ENCODE results near the gene EPX. TPM values are rescaled to one million over a fixed set of nuclear protein-coding genes. Genes with fewer than 3 reads are reported as not detected.

Gene EPX
- total and polyA plus RNA-seq, 2 of the 4 experiments (the other 2 are of a cell fraction), result not detected

- H3K27me3 ChIP-seq (ENCODE audit: control insufficient read depth, insufficient read depth, low read length), result peaks cover 2% of the 10 kb centered on the region; the same call in 1 of the 2 replicates
- no peaks in the 10 kb centered on the region for H3K79me1 ChIP-seq (ENCODE audit: low read depth in 1 of 2, low read length in 2 of 2)
- no peak within 1 kb of the TSS for H3K4me3 ChIP-seq (ENCODE audit: insufficient read depth, low read depth, low read length)
- ATAC-seq (ENCODE audit: low read depth) (no peak), DNase-seq (no peak)
- no peak within 1 kb of the TSS for H3K27ac ChIP-seq (ENCODE audit: insufficient read depth, low read length)
- H4K20me1 ChIP-seq (ENCODE audit: insufficient read depth, low read length), result no peaks in the 10 kb centered on the region
- no CpG with 5 or more reads among the region's 6 CpGs for WGBS, 2 experiments (ENCODE audit: extremely low coverage in 2 of 2, insufficient read length in 1 of 2)
- no peaks in the 10 kb centered on the region for H3K4me1 ChIP-seq (ENCODE audit: control insufficient read depth, insufficient read depth, low read length)
- ChIA-PET POLR2A (ENCODE audit: unreplicated experiment) (no interaction called here), CTCF (no interaction called here)
- intact Hi-C loops (cut with micrococcal nuclease) (no loop called here), dilution Hi-C loops (cut with HindIII; ENCODE audit: low sequenced_read_pairs, unreplicated experiment) (no loop called here), in situ Hi-C loops (cut with MboI; ENCODE audit: low sequenced_read_pairs) (no loop called here)
- no peaks in the 10 kb centered on the region for H3K36me3 ChIP-seq (ENCODE audit: control insufficient read depth, insufficient read depth, low read length)
- H3K56ac ChIP-seq (ENCODE audit: extremely low read depth, insufficient read depth, low read length), result no peak within 1 kb of the TSS
- H4K8ac ChIP-seq (ENCODE audit: low read depth in 2 of 2, low read length in 2 of 2), result no peak within 1 kb of the TSS
- H3K9ac ChIP-seq (ENCODE audit: low read depth, low read length), result no peak within 1 kb of the TSS
- no peak within 1 kb of the TSS for H2BK120ac ChIP-seq (ENCODE audit: low read depth, low read length)
- no peak within 1 kb of the TSS for H2BK20ac ChIP-seq (ENCODE audit: low read depth, low read length)
- H3K9me1 ChIP-seq (ENCODE audit: insufficient read depth, low read length), result no peaks in the 10 kb centered on the region
- no peak within 1 kb of the TSS for H3K14ac ChIP-seq (replicated peaks; ENCODE audit: low read depth, low read length)
- H3K23ac ChIP-seq (ENCODE audit: low read depth, low read length), result no peak within 1 kb of the TSS
- no peak within 1 kb of the TSS for H3K4me2 ChIP-seq (ENCODE audit: low read depth, low read length)
- no peak within 1 kb of the TSS for H2AK9ac ChIP-seq (replicated peaks; ENCODE audit: low read depth, low read length, poor library complexity)
- no peak within 1 kb of the TSS for H2BK5ac ChIP-seq (ENCODE audit: low read depth, low read length, poor library complexity, severe bottlenecking)
- H2BK15ac ChIP-seq (ENCODE audit: low read depth, low read length), result no peak within 1 kb of the TSS
- no peak within 1 kb of the TSS for H2AFZ ChIP-seq (replicated peaks; ENCODE audit: low read length, poor library complexity)
- H3K9me3 ChIP-seq (ENCODE audit: control insufficient read depth, insufficient read depth, low read length), result no peaks in the 10 kb centered on the region
- no peak within 1 kb of the TSS for H4K5ac ChIP-seq (ENCODE audit: low read depth, low read length)
- TF ChIP-seq, protein P1, sequence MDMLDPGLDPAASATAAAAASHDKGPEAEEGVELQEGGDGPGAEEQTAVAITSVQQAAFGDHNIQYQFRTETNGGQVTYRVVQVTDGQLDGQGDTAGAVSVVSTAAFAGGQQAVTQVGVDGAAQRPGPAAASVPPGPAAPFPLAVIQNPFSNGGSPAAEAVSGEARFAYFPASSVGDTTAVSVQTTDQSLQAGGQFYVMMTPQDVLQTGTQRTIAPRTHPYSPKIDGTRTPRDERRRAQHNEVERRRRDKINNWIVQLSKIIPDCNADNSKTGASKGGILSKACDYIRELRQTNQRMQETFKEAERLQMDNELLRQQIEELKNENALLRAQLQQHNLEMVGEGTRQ (IDR thresholded peaks at IDR 0.05; ENCODE audit: low read depth, low read length), result no peak
- TF ChIP-seq CEBPB (IDR thresholded peaks at IDR 0.05; ENCODE audit: low read depth, low read length) (no peak), MAFK (IDR thresholded peaks at IDR 0.05; ENCODE audit: low read depth, low read length) (no peak), ELK1 (IDR thresholded peaks at IDR 0.05; ENCODE audit: borderline replicate concordance, low read depth, low read length) (no peak), FOS (IDR thresholded peaks at IDR 0.05; ENCODE audit: low read depth, low read length) (no peak), BHLHE40 (IDR thresholded peaks at IDR 0.05; ENCODE audit: low read depth, low read length) (no peak), POLR2A (IDR thresholded peaks at IDR 0.05; ENCODE audit: low read depth, low read length) (no peak), MXI1 (IDR thresholded peaks at IDR 0.05; ENCODE audit: borderline replicate concordance, low read depth, low read length) (no peak), NFE2L2 (IDR thresholded peaks at IDR 0.05; ENCODE audit: low read depth, low read length) (no peak), MAZ (IDR thresholded peaks at IDR 0.05; ENCODE audit: borderline replicate concordance, low read depth, low read length) (no peak), CHD1 (IDR thresholded peaks at IDR 0.05; ENCODE audit: low read depth, low read length) (no peak), RFX5 (IDR thresholded peaks at IDR 0.05; ENCODE audit: low read depth, low read length) (no peak)
- TF ChIP-seq, protein P2, sequence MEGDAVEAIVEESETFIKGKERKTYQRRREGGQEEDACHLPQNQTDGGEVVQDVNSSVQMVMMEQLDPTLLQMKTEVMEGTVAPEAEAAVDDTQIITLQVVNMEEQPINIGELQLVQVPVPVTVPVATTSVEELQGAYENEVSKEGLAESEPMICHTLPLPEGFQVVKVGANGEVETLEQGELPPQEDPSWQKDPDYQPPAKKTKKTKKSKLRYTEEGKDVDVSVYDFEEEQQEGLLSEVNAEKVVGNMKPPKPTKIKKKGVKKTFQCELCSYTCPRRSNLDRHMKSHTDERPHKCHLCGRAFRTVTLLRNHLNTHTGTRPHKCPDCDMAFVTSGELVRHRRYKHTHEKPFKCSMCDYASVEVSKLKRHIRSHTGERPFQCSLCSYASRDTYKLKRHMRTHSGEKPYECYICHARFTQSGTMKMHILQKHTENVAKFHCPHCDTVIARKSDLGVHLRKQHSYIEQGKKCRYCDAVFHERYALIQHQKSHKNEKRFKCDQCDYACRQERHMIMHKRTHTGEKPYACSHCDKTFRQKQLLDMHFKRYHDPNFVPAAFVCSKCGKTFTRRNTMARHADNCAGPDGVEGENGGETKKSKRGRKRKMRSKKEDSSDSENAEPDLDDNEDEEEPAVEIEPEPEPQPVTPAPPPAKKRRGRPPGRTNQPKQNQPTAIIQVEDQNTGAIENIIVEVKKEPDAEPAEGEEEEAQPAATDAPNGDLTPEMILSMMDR (conservative IDR thresholded peaks at IDR 0.05; ENCODE audit: low read depth, low read length), result no peak
- no TSS peak for BruUV-seq (replicated peaks)
- H2AK5ac ChIP-seq (ENCODE audit: low read depth, low read length), result no peak within 1 kb of the TSS
- H3K18ac ChIP-seq (ENCODE audit: low read depth, low read length), result no peak within 1 kb of the TSS
- no peak within 1 kb of the TSS for H4K91ac ChIP-seq (ENCODE audit: insufficient read depth, low read depth, low read length)
- H3K4ac ChIP-seq (ENCODE audit: low read depth, low read length), result no peak within 1 kb of the TSS
These were observed 25.8 kb upstream of the EPX start, which contains the start of gene OR4D2 for GRCh38 chr17:58166682-58167081. OR4D2 (plus strand) TSS chr17:58166982; CDS start chr17:58169656, 2,674 bp downstream.
